Measurements from ENCODE around the gene NISCH.
A peak's percentile ranks its signal among the peaks of the same experiment; 100 is the strongest.

Gene NISCH

GRCh38 chr3:52520716-52521487, 65.5 kb downstream of the NISCH start:
- ATAC-seq (ENCODE audit: low read depth) (no peak), DNase-seq (ENCODE audit: low spot score) (no peak)
- H3K4me3 ChIP-seq (ENCODE audit: severe bottlenecking): no peak overlapping the region
- H3K9me3 ChIP-seq (ENCODE audit: severe bottlenecking): no peaks in the 10 kb centered on the region
- H3K27me3 ChIP-seq (ENCODE audit: insufficient read depth, poor library complexity, severe bottlenecking): no peaks in the 10 kb centered on the region
- H3K36me3 ChIP-seq (ENCODE audit: low read depth): peaks cover 19% of the 10 kb centered on the region
- no peak overlapping the region for H3K27ac ChIP-seq (ENCODE audit: poor library complexity, severe bottlenecking)
- no peak for TF ChIP-seq CTCF (IDR thresholded peaks at IDR 0.05; ENCODE audit: poor library complexity, severe bottlenecking)
- peaks cover 7% of the 10 kb centered on the region for H3K4me1 ChIP-seq (ENCODE audit: insufficient read depth, poor library complexity, severe bottlenecking)

GRCh38 chr3:52521488-52521824, 66.1 kb downstream of the NISCH start:
- no peak overlapping the region for H3K4me3 ChIP-seq (ENCODE audit: severe bottlenecking)
- no peak overlapping the region for H3K27ac ChIP-seq (ENCODE audit: poor library complexity, severe bottlenecking)
- DNase-seq (ENCODE audit: low spot score) (no peak), ATAC-seq (ENCODE audit: low read depth) (no peak)
- peaks cover 10% of the 10 kb centered on the region for H3K4me1 ChIP-seq (ENCODE audit: insufficient read depth, poor library complexity, severe bottlenecking)
- H3K27me3 ChIP-seq (ENCODE audit: insufficient read depth, poor library complexity, severe bottlenecking): no peaks in the 10 kb centered on the region
- H3K9me3 ChIP-seq (ENCODE audit: severe bottlenecking): no peaks in the 10 kb centered on the region
- H3K36me3 ChIP-seq (ENCODE audit: low read depth): peaks cover 19% of the 10 kb centered on the region
- no peak for TF ChIP-seq CTCF (IDR thresholded peaks at IDR 0.05; ENCODE audit: poor library complexity, severe bottlenecking)

- peak; percentile 67 for DNase-seq (ENCODE audit: low spot score)
- peaks cover 25% of the 10 kb centered on the region for H3K36me3 ChIP-seq (ENCODE audit: low read depth)
- H3K4me3 ChIP-seq (ENCODE audit: severe bottlenecking): no peak overlapping the region
- no peak for ATAC-seq (ENCODE audit: low read depth)
- TF ChIP-seq CTCF (IDR thresholded peaks at IDR 0.05; ENCODE audit: poor library complexity, severe bottlenecking): no peak
- no peaks in the 10 kb centered on the region for H3K27me3 ChIP-seq (ENCODE audit: insufficient read depth, poor library complexity, severe bottlenecking)
- H3K27ac ChIP-seq (ENCODE audit: poor library complexity, severe bottlenecking): no peak overlapping the region
- H3K9me3 ChIP-seq (ENCODE audit: severe bottlenecking): no peaks in the 10 kb centered on the region
- peaks cover 14% of the 10 kb centered on the region for H3K4me1 ChIP-seq (ENCODE audit: insufficient read depth, poor library complexity, severe bottlenecking)
Measured at GRCh38 chr3:52521881-52522650, 66.7 kb downstream of the NISCH start.

- TF ChIP-seq CTCF (IDR thresholded peaks at IDR 0.05; ENCODE audit: poor library complexity, severe bottlenecking): no peak
- DNase-seq (ENCODE audit: low spot score) (peak; percentile 51), ATAC-seq (ENCODE audit: low read depth) (no peak)
- H3K4me3 ChIP-seq (ENCODE audit: severe bottlenecking): no peak overlapping the region
- H3K36me3 ChIP-seq (ENCODE audit: low read depth): peaks cover 32% of the 10 kb centered on the region
- no peaks in the 10 kb centered on the region for H3K9me3 ChIP-seq (ENCODE audit: severe bottlenecking)
- H3K27ac ChIP-seq (ENCODE audit: poor library complexity, severe bottlenecking): no peak overlapping the region
- peaks cover 17% of the 10 kb centered on the region for H3K4me1 ChIP-seq (ENCODE audit: insufficient read depth, poor library complexity, severe bottlenecking)
- H3K27me3 ChIP-seq (ENCODE audit: insufficient read depth, poor library complexity, severe bottlenecking): no peaks in the 10 kb centered on the region
Measured at GRCh38 chr3:52522651-52523251, 67.3 kb downstream of the NISCH start.

All from RWPE2 (cell line).